NCI-H1105 treated with DMSO at 0.1 percent for 48 hours (cell line): ENCODE measurements around the gene TMEM107.
"Not testable (repeated sequence)": the region's sequence is repeated elsewhere in the genome, so short reads cannot be mapped to it uniquely, and the experiment has no call there.

ENCODE experiments used
- DNase-seq: peaks from one replicate; lab custom pipeline; 2025; lab: John Stamatoyannopoulos, UW

Gene TMEM107

DNA sequence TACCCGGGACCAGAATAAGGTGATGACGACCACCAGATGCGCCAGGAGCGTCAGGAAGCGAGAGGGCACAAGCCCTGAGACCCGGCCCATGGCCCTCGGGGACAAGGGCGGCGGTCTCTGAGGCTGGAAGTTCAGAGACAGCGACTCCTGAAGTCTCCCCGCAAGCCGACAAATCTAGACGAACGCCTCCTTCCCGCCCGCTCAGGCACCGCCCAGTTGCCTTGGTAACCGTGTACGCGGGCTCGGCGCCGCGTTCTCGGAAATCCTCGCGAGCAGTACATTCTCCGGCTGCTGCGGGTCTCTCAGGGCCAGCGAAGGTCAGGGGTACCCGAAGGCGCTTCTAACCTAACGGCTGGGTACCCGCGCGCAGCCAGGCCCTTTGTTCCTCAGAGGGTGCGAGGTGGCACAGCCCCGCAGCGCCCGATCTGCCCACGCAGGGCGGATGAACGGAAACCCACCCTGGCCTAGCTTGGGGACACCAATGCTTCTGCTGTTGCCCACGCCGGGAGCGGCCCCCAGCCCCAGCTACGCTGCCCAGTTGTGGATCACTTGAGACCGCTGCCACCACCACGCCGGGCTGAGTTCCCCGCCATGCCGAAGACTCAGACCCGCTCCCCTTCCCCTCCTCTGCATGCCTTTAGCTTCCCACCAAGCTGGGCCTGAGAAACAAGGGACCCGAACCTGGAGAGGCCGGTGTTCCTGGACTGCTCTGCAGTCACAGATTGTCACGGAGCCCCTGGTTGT lies at the start of gene TMEM107:
Gene TMEM107 (minus strand): TSS at position 184 of the 744 bp plus-strand sequence. CDS start 94 bp downstream, at position 90.
- peak; percentile 91 for DNase-seq

GRCh38 chr17:8224891-8225812 lies 49.0 kb upstream of the TMEM107 start:
- DNase-seq = no peak

- DNase-seq = peak; percentile 52
These were observed 47.4 kb upstream of the TMEM107 start for GRCh38 chr17:8223356-8224126.

DNA sequence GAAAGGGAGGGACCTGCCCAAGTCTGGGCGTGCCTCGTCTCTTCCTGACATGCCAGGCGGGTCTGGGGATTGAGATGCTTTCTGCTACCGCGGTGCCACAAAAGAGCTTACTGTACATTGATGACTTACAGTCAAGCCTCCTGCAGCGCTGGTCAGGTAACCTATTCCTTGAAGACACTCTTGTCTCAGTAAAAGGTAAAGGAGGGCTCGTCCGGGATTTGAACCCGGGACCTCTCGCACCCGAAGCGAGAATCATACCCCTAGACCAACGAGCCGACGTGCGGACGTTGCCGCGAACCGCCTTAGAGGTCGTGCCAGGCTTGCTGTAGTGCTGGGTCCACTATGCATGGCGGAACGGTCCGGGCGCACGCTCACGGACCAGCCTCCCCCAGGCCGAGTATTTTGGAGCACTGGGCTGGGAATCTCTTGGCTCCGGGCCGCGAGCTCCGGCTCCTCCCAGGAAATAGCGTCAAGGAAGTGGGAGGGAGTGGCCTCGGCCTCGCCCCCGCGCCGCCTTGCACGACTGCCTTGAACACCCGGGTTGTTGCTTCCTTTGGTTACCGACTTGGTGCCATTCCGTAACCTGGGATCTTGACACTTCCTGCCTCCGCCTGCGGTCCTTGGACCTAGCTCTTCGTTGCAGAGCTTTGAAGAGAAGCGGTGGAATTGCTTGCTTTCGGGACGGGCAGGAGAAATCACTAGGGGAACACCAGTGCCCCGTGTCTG lies 46.6 kb upstream of the TMEM107 start:
- peak; percentile 88 for DNase-seq

DNA sequence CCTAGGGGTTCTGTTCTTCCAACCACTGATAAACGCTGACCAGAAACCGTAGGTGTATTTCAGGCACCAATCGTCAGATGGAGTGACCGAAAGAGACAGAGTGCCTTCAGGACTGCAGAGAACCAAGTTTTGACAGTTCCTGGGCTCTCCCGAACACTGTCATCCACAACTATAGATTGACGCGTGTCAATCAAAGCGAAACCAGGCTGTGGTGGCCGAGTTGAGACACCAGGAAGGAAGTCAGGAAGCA lies 46.1 kb upstream of the TMEM107 start:
- no peak for DNase-seq

DNA sequence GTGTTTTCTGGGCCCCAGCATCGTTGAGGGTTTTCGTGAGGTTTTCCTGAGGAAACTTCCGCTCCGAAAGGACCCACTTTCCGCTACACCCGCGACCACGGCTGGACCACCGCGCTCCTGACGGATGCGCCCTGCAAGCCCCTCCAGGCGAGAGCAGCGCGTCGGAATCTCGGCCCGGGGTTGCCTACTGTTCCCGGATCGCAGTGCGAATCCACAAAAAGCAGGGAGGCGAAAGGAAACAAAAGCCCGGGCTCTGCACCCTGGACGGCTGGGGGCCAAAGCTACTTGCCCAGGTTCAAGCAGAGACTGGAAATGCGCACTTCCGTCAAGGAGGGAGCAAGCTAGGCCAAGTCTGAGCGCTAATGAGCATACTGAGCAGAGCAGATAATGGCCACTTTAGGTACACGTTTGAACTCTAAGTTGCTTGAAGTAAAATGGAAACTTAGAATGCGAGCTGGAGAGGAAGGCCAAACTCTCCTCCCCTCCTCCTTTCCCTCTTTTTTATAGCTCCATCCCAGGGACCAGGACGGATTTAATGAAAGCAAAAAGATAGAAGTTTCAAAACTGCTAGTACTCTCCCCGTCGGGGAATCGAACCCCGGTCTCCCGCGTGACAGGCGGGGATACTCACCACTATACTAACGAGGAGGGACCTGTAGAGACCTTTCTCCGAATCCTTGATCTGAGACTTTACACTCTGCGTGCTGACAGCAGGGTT lies 45.6 kb upstream of the TMEM107 start:
- DNase-seq = peak; percentile 93

DNA sequence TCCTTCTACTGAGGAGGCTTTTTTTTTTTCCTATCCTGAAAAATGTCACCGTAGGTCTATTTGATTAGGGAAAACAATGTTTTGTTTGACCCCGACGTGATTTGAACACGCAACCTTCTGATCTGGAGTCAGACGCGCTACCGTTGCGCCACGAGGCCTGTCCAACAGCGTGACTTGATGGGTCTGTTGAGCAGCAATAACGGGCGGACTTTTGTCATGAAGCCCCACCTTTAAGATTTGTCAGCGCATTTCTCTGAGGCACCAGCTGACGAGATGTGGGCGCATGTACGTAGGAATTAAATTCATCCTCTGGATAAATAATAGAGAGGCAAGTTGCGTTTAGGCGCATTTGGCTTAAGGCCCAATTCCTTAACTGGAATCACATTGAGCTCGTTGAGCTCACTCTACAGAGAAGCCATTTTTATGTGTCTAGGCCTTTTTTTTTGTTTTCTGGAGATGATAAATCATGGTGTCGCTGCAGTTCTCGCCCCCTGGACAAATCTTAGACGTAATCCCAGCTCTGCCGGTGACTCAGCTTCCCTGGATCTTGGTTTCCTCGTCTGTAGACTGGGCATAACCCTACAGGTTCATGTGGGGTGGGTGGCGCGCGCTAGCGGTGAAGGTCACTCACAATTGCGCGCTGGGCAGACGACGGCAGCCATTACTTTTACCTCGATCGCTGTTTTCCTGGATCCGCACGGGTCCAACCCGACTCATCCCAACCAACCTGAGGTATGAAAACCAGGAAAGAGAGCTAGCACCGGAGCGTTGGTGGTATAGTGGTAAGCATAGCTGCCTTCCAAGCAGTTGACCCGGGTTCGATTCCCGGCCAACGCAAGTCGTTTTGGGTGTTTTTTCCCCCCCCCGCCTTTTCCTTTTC lies 44.8 kb upstream of the TMEM107 start:
- peak; percentile 92 for DNase-seq

GRCh38 chr17:8214000-8214399 lies 37.8 kb upstream of the TMEM107 start:
- not testable (repeated sequence) for DNase-seq

GRCh38 chr17:8212312-8213180 lies 36.4 kb upstream of the TMEM107 start:
- DNase-seq = no peak

GRCh38 chr17:8210761-8211458 lies 34.7 kb upstream of the TMEM107 start:
- no peak for DNase-seq

- DNase-seq = peak; percentile 96
These were observed 34.0 kb upstream of the TMEM107 start, which contains the start of gene AURKB for GRCh38 chr17:8209907-8210760. AURKB (minus strand) TSS chr17:8210575; CDS start chr17:8210224, 351 bp downstream.

DNA sequence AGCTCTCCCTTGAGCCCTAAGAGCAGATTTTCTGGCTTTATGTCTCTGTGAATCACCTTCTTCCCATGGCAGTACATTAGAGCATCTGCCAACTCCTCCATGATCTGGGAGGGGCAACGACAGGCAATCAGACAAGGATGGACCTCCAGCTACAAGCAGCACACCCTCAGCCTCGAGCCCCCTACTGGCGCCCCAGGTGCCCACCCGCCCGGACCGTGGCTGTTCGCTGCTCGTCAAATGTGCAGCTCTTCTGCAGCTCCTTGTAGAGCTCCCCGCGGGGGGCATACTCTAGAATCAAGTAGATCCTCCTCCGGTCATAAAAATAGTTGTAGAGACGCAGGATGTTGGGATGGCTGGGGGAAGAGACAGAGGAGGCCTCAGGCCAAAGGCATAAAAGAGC lies 30.4 kb upstream of the TMEM107 start:
- DNase-seq = no peak

DNA sequence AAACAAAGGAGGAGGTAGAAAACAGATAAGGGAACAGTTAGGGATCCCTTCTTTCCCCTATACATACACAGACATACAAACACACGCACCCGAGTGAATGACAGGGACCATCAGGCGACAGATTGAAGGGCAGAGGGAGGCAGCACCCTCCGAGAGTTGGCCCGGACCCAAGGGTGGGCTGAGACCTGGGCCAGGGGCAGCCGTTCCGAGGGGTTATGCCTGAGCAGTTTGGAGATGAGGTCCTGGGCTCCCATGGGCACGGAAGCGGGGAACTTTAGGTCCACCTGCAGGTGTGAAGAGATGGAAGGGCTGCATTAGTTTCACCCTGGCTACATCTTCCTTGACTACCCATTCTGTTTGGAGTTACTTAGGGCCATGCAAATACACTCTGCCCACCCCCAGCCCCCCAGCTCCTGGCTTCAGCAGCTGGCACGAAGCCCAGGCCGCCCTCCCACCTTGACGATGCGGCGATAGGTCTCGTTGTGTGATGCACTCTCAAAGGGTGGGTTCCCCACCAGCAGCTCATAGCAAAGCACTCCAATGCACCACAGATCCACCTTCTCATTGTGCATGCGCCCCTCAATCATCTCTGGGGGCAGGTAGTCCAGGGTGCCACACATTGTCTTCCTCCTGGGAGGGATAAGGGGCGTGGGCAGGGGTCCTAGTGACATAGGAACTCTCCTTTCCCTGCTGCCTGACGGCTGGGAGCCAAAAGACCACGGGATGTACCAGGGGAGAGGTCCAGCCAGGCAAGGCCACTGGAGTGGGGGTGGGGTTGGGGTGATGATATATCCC lies 28.8 kb upstream of the TMEM107 start:
- DNase-seq = no peak

DNA sequence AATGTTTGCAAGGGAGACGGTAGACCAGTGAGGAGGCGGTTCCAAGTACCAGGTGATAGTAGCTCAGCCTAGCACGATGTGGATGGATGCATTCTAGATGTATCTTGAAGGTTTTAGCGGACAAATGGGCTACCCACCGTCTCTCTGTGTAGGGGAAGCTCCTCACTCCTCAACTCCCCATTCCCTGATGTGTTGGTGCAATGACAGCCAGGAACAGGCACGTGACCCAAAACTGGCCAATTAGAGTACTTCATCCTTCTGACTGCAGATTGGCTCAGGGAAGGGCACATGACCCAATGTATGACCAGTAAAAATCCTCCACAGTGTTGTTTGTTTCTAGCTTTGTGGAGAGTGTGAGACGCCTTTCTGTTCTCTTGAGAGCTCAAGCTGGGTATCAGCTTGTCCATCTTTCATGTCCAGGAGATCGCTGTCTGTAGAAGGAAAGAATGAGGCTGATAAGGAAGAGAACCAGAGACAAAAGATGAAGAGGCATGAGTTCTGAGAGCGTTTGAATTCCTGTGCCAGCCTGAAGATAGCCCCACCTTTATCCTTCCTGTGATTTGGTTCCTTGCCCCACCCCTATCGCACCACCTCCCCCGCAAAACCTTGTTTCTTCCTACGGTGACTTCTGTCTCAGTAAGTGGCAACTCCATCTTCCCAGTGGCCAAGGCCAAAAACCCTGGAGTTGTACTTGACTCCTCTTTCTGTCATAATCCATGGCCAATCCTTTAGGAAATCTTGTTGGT lies 16.1 kb upstream of the TMEM107 start:
- peak; percentile 98 for DNase-seq

DNA sequence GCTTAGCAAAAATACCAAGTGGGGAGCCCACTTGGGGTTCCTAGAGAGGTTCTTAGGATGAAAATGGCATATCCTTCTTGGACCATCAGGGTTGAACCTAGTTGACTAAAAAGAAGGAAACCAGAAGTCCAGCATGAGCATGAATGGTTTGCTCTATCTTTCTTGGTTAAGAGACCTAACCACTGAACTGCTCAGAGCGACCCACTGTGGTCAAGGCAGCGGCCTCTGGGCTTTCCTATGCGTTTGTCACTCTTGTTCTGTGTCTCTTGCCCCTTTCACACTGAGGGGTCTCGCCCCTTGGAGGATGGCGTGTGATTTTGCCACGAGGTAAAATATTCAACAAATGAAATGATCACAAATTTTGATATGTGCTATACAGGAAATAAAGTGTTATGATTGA lies 14.3 kb upstream of the TMEM107 start:
- DNase-seq = no peak
